ENCODE results near the gene OR51T1.
A peak's percentile ranks its signal among the peaks of the same experiment; 100 is the strongest.

The OR51T1 gene

DNA sequence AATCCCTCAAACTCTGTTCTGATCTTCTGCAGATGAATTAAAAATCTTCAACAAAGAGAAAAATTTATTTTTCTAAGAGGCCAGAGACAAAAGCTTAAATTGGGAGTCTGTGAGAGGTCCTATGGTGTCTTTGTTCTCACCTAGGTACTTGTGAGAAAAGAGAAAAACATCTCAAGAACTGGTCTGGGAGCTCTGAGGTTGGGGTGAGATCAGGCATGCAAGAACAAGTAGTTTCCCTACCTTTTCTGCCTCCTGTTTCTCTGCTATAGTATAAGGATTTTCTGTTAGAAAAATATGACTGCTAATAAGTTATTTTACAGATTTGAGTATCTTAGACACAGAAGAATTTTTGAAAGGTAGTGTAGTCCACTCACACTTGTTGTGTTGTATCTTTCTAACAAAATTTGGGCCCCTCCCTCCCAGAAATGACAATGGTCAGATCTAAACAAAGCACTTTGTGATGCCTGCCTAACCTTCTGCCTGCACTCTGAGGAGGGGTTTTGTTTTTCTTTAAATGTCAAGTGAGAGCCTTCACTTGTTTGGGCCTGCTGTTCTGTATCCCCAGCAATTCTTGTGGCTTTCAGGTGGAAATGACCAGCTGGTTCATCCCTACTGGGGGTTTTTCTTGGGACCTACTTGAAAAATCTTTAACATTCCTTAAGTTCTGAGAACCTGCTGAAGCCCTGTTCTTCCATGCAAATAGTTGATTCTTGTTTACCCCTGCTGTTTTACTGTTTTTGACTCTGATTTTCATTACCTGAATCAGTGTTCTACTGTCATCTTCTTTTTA is 19.1 kb upstream of the OR51T1 start:
- Histone ChIP-seq H3K4ac (ENCODE audit: low read depth, low read length) (no peak overlapping the region), H2BK15ac (replicated peaks; ENCODE audit: low read depth) (no peak overlapping the region), H3K4me1 (ENCODE audit: control insufficient read depth, low read depth, low read length) (no peaks in the 10 kb centered on the region), H2BK120ac (ENCODE audit: low read depth, low read length) (no peak overlapping the region), H3K4me2 (ENCODE audit: low read length) (no peak overlapping the region), H3K27ac (ENCODE audit: low read depth, low read length) (no peak overlapping the region), H3K56ac (ENCODE audit: low read length) (no peak overlapping the region), H3K79me1 (ENCODE audit: low read length) (no peaks in the 10 kb centered on the region), H3K27me3 (ENCODE audit: insufficient read depth, low read length, poor library complexity) (no peaks in the 10 kb centered on the region), H3K36me3 (ENCODE audit: control insufficient read depth, insufficient read depth, low read length) (no peaks in the 10 kb centered on the region), H3K79me2 (ENCODE audit: control insufficient read depth, insufficient read depth, low read length) (no peaks in the 10 kb centered on the region), H3K4me3 (ENCODE audit: low read length) (no peak overlapping the region), H4K8ac (ENCODE audit: low read depth, low read length) (no peak overlapping the region), H2AK5ac (ENCODE audit: low read length) (no peak overlapping the region), H2BK5ac (ENCODE audit: low read length) (no peak overlapping the region), H3K23ac (ENCODE audit: low read length) (no peak overlapping the region), H3K18ac (ENCODE audit: low read length) (no peak overlapping the region), H3K9ac (ENCODE audit: low read length) (no peak overlapping the region), H4K5ac (ENCODE audit: low read length) (no peak overlapping the region)
- DNase-seq = peak; percentile 4

DNA sequence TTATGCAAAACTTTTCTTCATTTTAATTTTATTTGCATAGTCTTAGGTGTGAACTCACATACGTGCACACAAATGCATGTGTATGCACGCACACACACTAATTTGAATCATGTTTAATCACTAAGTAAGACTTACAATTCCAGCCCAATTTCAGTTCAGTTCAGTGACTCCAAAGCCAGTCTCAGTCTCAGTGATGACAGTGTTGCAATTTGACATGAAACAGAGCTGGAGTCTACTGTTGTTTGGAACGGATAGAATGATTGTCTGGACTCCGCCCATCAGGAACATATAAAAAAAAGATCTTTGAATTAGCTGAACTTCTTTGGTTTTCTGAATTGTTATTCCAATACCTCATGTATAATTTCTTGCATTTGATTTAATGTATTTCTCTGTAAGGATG is 17.8 kb upstream of the OR51T1 start:
- Histone ChIP-seq H3K23ac (ENCODE audit: low read length) (no peak overlapping the region), H3K79me2 (ENCODE audit: control insufficient read depth, insufficient read depth, low read length) (no peaks in the 10 kb centered on the region), H3K4me3 (ENCODE audit: low read length) (no peak overlapping the region), H2BK120ac (ENCODE audit: low read depth, low read length) (no peak overlapping the region), H2BK15ac (replicated peaks; ENCODE audit: low read depth) (no peak overlapping the region), H3K4me2 (ENCODE audit: low read length) (no peak overlapping the region), H3K27ac (ENCODE audit: low read depth, low read length) (no peak overlapping the region), H3K9ac (ENCODE audit: low read length) (no peak overlapping the region), H3K4me1 (ENCODE audit: control insufficient read depth, low read depth, low read length) (no peaks in the 10 kb centered on the region), H3K79me1 (ENCODE audit: low read length) (no peaks in the 10 kb centered on the region), H4K5ac (ENCODE audit: low read length) (no peak overlapping the region), H3K36me3 (ENCODE audit: control insufficient read depth, insufficient read depth, low read length) (no peaks in the 10 kb centered on the region), H2AK5ac (ENCODE audit: low read length) (no peak overlapping the region), H3K56ac (ENCODE audit: low read length) (no peak overlapping the region), H3K4ac (ENCODE audit: low read depth, low read length) (no peak overlapping the region), H3K18ac (ENCODE audit: low read length) (no peak overlapping the region), H2BK5ac (ENCODE audit: low read length) (no peak overlapping the region), H4K8ac (ENCODE audit: low read depth, low read length) (no peak overlapping the region), H3K27me3 (ENCODE audit: insufficient read depth, low read length, poor library complexity) (no peaks in the 10 kb centered on the region)
- DNase-seq = no peak
- no CpG with 5 or more reads among the region's 4 CpGs for WGBS (ENCODE audit: extremely low coverage, insufficient coverage, low lambda C conversion rate)

DNA sequence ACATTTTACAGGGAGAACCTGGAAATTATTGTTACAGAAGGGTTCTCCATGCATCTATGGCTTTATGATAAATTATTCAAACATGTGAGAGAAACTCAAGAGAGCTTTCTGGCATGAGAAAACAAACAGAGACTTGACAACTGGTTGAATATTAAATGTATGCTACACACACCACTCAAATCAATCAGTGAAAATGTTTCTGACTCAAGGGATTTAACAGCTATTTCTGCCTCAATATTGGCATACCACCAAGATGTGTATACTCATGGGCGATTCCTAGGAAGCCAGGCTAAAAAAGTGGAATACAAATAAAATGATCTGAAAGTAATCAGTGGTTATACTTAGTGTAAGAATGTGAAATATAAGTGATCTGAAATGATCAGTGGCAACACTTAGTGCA is 15.8 kb upstream of the OR51T1 start:
- H3K56ac ChIP-seq (ENCODE audit: low read length) = no peak overlapping the region
- H3K27ac ChIP-seq (ENCODE audit: low read depth, low read length) = no peak overlapping the region
- no peak overlapping the region for H2BK5ac ChIP-seq (ENCODE audit: low read length)
- H2BK120ac ChIP-seq (ENCODE audit: low read depth, low read length) = no peak overlapping the region
- no peak overlapping the region for H3K23ac ChIP-seq (ENCODE audit: low read length)
- no peak overlapping the region for H2BK15ac ChIP-seq (replicated peaks; ENCODE audit: low read depth)
- no peak overlapping the region for H2AK5ac ChIP-seq (ENCODE audit: low read length)
- H3K36me3 ChIP-seq (ENCODE audit: control insufficient read depth, insufficient read depth, low read length) = no peaks in the 10 kb centered on the region
- no peaks in the 10 kb centered on the region for H3K79me1 ChIP-seq (ENCODE audit: low read length)
- H3K18ac ChIP-seq (ENCODE audit: low read length) = no peak overlapping the region
- no peak overlapping the region for H3K4me3 ChIP-seq (ENCODE audit: low read length)
- no peak overlapping the region for H3K4me2 ChIP-seq (ENCODE audit: low read length)
- no peak overlapping the region for H4K8ac ChIP-seq (ENCODE audit: low read depth, low read length)
- H3K4me1 ChIP-seq (ENCODE audit: control insufficient read depth, low read depth, low read length) = no peaks in the 10 kb centered on the region
- no peak overlapping the region for H3K9ac ChIP-seq (ENCODE audit: low read length)
- no peaks in the 10 kb centered on the region for H3K79me2 ChIP-seq (ENCODE audit: control insufficient read depth, insufficient read depth, low read length)
- no peaks in the 10 kb centered on the region for H3K27me3 ChIP-seq (ENCODE audit: insufficient read depth, low read length, poor library complexity)
- no CpG with 5 or more reads among the region's 1 CpG for WGBS (ENCODE audit: extremely low coverage, insufficient coverage, low lambda C conversion rate)
- no peak for DNase-seq
- no peak overlapping the region for H3K4ac ChIP-seq (ENCODE audit: low read depth, low read length)
- no peak overlapping the region for H4K5ac ChIP-seq (ENCODE audit: low read length)

- no peak overlapping the region for H3K56ac ChIP-seq (ENCODE audit: low read length)
- no peak overlapping the region for H2BK5ac ChIP-seq (ENCODE audit: low read length)
- no peak overlapping the region for H3K18ac ChIP-seq (ENCODE audit: low read length)
- no peak overlapping the region for H3K9ac ChIP-seq (ENCODE audit: low read length)
- H3K4me3 ChIP-seq (ENCODE audit: low read length) = no peak overlapping the region
- H3K23ac ChIP-seq (ENCODE audit: low read length) = no peak overlapping the region
- no peak overlapping the region for H2AK5ac ChIP-seq (ENCODE audit: low read length)
- no peak overlapping the region for H3K4me2 ChIP-seq (ENCODE audit: low read length)
- no peak overlapping the region for H4K8ac ChIP-seq (ENCODE audit: low read depth, low read length)
- no CpG with 5 or more reads among the region's 4 CpGs for WGBS (ENCODE audit: extremely low coverage, insufficient coverage, low lambda C conversion rate)
- no peak overlapping the region for H4K5ac ChIP-seq (ENCODE audit: low read length)
- no peak overlapping the region for H2BK15ac ChIP-seq (replicated peaks; ENCODE audit: low read depth)
- DNase-seq = no peak
- no peaks in the 10 kb centered on the region for H3K79me1 ChIP-seq (ENCODE audit: low read length)
- H3K36me3 ChIP-seq (ENCODE audit: control insufficient read depth, insufficient read depth, low read length) = no peaks in the 10 kb centered on the region
- H3K27ac ChIP-seq (ENCODE audit: low read depth, low read length) = no peak overlapping the region
- H3K27me3 ChIP-seq (ENCODE audit: insufficient read depth, low read length, poor library complexity) = no peaks in the 10 kb centered on the region
- H3K79me2 ChIP-seq (ENCODE audit: control insufficient read depth, insufficient read depth, low read length) = no peaks in the 10 kb centered on the region
- H3K4ac ChIP-seq (ENCODE audit: low read depth, low read length) = no peak overlapping the region
- H2BK120ac ChIP-seq (ENCODE audit: low read depth, low read length) = no peak overlapping the region
- no peaks in the 10 kb centered on the region for H3K4me1 ChIP-seq (ENCODE audit: control insufficient read depth, low read depth, low read length)
Observed at GRCh38 chr11:4881188-4881587, 512 bp upstream of the OR51T1 start.

DNA sequence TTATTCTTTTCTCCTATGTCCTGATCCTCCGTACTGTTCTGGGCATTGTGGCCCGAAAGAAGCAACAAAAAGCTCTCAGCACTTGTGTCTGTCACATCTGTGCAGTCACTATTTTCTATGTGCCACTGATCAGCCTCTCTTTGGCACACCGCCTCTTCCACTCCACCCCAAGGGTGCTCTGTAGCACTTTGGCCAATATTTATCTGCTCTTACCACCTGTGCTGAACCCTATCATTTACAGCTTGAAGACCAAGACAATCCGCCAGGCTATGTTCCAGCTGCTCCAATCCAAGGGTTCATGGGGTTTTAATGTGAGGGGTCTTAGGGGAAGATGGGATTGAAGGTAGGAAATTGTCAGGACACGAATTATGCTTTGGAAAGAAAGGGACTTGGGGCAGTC is 843 bp downstream of the OR51T1 start:
- H3K9ac ChIP-seq (ENCODE audit: low read length) = no peak overlapping the region
- H3K23ac ChIP-seq (ENCODE audit: low read length) = no peak overlapping the region
- H3K56ac ChIP-seq (ENCODE audit: low read length) = no peak overlapping the region
- no peaks in the 10 kb centered on the region for H3K36me3 ChIP-seq (ENCODE audit: control insufficient read depth, insufficient read depth, low read length)
- WGBS (ENCODE audit: extremely low coverage, insufficient coverage, low lambda C conversion rate) = no CpG with 5 or more reads among the region's 5 CpGs
- DNase-seq = no peak
- no peak overlapping the region for H2BK15ac ChIP-seq (replicated peaks; ENCODE audit: low read depth)
- H3K79me2 ChIP-seq (ENCODE audit: control insufficient read depth, insufficient read depth, low read length) = no peaks in the 10 kb centered on the region
- H3K4me3 ChIP-seq (ENCODE audit: low read length) = no peak overlapping the region
- no peak overlapping the region for H3K4me2 ChIP-seq (ENCODE audit: low read length)
- no peak overlapping the region for H4K8ac ChIP-seq (ENCODE audit: low read depth, low read length)
- no peak overlapping the region for H2AK5ac ChIP-seq (ENCODE audit: low read length)
- no peaks in the 10 kb centered on the region for H3K27me3 ChIP-seq (ENCODE audit: insufficient read depth, low read length, poor library complexity)
- H3K27ac ChIP-seq (ENCODE audit: low read depth, low read length) = no peak overlapping the region
- H4K5ac ChIP-seq (ENCODE audit: low read length) = no peak overlapping the region
- no peaks in the 10 kb centered on the region for H3K4me1 ChIP-seq (ENCODE audit: control insufficient read depth, low read depth, low read length)
- H3K79me1 ChIP-seq (ENCODE audit: low read length) = no peaks in the 10 kb centered on the region
- no peak overlapping the region for H2BK5ac ChIP-seq (ENCODE audit: low read length)
- H2BK120ac ChIP-seq (ENCODE audit: low read depth, low read length) = no peak overlapping the region
- no peak overlapping the region for H3K4ac ChIP-seq (ENCODE audit: low read depth, low read length)
- H3K18ac ChIP-seq (ENCODE audit: low read length) = no peak overlapping the region

- H3K27ac ChIP-seq (ENCODE audit: low read depth, low read length) = no peak overlapping the region
- no CpG with 5 or more reads among the region's 3 CpGs for WGBS (ENCODE audit: extremely low coverage, insufficient coverage, low lambda C conversion rate)
- no peak overlapping the region for H2BK15ac ChIP-seq (replicated peaks; ENCODE audit: low read depth)
- H2BK120ac ChIP-seq (ENCODE audit: low read depth, low read length) = no peak overlapping the region
- no peak overlapping the region for H3K23ac ChIP-seq (ENCODE audit: low read length)
- H3K4me3 ChIP-seq (ENCODE audit: low read length) = no peak overlapping the region
- no peak overlapping the region for H2AK5ac ChIP-seq (ENCODE audit: low read length)
- no peak for DNase-seq
- H3K9ac ChIP-seq (ENCODE audit: low read length) = no peak overlapping the region
- no peaks in the 10 kb centered on the region for H3K79me1 ChIP-seq (ENCODE audit: low read length)
- no peaks in the 10 kb centered on the region for H3K79me2 ChIP-seq (ENCODE audit: control insufficient read depth, insufficient read depth, low read length)
- no peaks in the 10 kb centered on the region for H3K4me1 ChIP-seq (ENCODE audit: control insufficient read depth, low read depth, low read length)
- no peak overlapping the region for H4K8ac ChIP-seq (ENCODE audit: low read depth, low read length)
- H2BK5ac ChIP-seq (ENCODE audit: low read length) = no peak overlapping the region
- H3K4ac ChIP-seq (ENCODE audit: low read depth, low read length) = no peak overlapping the region
- no peaks in the 10 kb centered on the region for H3K27me3 ChIP-seq (ENCODE audit: insufficient read depth, low read length, poor library complexity)
- H3K18ac ChIP-seq (ENCODE audit: low read length) = no peak overlapping the region
- no peak overlapping the region for H3K56ac ChIP-seq (ENCODE audit: low read length)
- no peak overlapping the region for H4K5ac ChIP-seq (ENCODE audit: low read length)
- H3K4me2 ChIP-seq (ENCODE audit: low read length) = no peak overlapping the region
- no peaks in the 10 kb centered on the region for H3K36me3 ChIP-seq (ENCODE audit: control insufficient read depth, insufficient read depth, low read length)
Observed at GRCh38 chr11:4884361-4884760, 2.7 kb downstream of the OR51T1 start.

All from mesendoderm (in vitro differentiated cells).